DMS79 (cell line): ENCODE measurements around the gene TMPRSS2.
A peak's percentile ranks its signal among the peaks of the same experiment; 100 is the strongest.
"Not testable (repeated sequence)": the region's sequence is repeated elsewhere in the genome, so short reads cannot be mapped to it uniquely, and the experiment has no call there.

Source experiments
- DNase-seq: peaks from one replicate; lab custom pipeline; 2025; lab: John Stamatoyannopoulos, UW

Gene TMPRSS2

DNA sequence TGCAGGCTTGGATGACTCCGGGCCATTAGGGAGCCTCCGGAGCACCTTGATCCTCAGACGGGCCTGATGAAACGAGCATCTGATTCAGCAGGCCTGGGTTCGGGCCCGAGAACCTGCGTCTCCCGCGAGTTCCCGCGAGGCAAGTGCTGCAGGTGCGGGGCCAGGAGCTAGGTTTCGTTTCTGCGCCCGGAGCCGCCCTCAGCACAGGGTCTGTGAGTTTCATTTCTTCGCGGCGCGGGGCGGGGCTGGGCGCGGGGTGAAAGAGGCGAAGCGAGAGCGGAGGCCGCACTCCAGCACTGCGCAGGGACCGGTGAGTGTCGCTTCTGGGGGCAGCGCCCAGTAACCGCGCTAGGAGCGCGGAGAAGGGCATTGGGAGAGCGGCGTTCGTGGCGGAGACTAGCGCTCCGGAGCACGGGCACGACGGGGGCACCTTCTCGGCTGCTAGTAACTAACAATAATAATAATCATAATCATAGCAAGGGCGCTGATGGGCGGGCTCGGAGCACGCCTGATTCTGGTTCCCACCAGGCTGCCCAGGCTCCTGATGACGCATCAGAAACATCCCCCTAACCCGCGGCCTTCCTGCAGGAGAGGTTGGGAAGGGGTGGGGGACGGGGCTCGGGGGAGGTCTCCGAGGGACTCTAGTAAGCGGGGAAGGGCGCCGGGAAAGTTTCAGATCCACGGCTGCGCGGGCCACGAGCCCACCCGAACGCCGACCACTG is 81.8 kb downstream of the TMPRSS2 start, which contains the start of gene MX1:
Gene MX1, plus strand, starts transcription at position 286 of the 722 bp plus-strand sequence. CDS start 5,832 bp downstream, outside the sequence.
- peak; percentile 38 for DNase-seq

DNA sequence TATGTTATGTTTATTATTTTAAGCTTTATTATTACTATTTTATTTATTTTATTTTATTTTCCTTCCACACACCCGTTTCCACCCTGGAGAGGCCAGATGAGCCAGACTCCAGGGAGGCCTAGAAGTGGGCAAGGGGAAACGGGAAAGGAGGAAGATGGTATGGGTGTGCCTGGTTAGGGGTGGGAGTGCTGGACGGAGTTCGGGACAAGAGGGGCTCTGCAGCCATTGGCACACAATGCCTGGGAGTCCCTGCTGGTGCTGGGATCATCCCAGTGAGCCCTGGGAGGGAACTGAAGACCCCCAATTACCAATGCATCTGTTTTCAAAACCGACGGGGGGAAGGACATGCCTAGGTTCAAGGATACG is 82.4 kb downstream of the TMPRSS2 start:
- DNase-seq, result no peak

DNA sequence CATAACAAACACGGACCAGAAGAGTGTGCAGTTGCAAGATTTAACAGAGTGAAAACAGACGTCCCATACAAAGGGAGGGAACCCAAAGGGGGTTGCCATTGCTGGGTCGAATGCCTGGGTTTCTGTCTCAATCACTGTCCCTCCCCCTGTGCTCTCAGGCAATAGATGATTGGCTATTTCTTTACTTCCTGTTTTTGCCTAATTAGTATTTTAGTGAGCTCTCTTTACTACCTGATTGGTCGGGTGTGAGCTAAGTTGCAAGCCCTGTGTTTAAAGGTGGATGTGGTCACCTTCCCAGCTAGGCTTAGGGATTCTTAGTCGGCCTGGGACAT is 84.7 kb downstream of the TMPRSS2 start:
- not testable (repeated sequence) for DNase-seq

DNA sequence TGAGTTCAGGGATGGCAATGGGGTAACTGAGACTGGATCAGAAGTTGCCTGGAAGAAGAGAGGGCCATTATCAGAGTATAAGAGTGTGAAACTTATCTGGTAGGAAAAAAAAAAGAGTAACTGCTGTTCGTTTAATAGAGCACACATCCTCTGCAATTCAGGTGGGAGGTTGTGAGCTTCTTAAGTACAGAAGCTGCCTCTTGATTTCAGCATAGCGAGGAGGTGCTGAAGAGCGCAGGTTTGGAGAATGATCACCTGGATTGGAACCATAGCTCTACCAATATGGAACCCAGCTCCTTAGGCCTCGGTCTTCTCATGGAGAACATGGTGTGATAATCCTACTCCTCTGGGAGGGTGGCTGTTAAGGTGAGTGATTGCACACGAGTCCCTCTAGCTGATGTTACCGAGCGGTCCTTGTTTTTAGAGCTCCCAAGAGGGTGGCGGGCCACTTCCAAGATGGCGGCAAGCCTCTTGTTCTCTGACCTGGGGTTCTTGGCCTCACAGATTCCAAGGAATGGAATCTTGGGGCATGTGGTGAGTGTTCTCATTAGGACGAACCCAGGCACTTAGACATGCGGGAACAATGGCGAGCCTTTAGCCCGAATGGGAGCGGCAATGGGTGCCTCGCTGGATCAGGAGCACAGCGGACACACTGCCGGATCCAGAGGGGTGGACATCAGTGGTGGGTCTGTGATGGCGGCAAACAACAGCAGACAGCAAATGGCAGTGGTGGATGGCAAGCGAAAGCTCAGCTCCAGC is 85.2 kb downstream of the TMPRSS2 start:
- no peak for DNase-seq

DNA sequence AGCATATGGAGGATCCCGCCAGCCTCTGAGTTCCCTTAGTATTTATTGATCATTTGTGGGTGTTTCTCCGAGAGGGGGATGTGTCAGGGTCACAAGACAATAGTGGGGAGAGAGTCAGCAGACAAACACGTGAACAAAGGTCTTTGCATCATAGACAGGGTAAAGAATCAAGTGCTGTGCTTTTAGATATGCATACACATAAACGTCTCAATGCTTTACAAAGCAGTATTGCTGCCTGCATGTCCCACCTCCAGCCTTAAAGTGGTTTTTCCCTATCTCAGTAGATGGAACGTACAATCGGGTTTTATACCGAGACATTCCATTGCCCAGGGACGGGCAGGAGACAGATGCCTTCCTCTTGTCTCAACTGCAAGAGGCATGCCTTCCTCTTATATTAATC is 87.0 kb downstream of the TMPRSS2 start:
- DNase-seq, result not testable (repeated sequence)

DNA sequence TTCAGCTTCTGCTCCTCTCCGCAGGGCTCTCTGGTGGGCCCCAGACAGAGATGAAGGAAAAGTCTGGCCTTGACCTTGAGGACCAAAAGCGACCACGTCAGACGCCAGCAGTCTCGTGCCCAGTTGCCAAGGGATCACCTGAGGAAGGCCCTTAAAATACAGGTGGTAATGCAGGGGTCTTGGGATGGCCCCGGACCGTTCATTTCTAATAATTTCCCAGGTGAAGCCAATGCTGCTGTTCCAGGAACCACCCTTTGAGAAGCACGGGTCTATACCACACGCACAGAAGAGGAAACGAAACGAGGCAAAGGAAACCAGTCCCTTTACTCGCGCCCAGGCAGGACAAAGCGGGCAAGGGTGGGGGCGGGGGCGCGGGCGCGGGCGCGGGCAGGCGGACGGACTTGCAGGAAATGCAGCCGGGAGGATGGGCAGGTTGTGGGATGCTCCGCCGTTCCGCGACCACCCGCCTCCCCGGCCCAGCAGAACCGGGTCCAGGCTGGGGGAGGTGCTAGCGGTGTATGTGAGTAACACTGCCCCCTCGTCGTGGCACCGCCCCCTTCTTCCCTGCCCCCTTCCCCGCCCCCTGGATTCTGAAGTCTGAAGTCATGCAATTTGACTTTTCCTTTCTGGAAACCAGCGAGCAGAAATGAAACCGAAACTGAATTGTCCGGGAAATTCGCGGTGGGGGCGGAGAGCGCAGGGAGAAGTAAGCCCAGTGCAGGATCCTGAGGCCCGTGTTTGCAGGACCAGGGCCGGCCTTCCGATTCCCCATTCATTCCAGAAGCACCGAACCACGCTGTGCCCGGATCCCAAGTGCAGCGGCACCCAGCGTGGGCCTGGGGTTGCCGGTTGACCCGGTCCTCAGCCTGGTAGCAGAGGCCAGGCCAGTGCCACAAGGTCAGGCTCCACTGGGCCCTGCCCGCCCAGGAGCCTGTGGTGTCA is 87.8 kb downstream of the TMPRSS2 start:
- peak; percentile 79 for DNase-seq

DNA sequence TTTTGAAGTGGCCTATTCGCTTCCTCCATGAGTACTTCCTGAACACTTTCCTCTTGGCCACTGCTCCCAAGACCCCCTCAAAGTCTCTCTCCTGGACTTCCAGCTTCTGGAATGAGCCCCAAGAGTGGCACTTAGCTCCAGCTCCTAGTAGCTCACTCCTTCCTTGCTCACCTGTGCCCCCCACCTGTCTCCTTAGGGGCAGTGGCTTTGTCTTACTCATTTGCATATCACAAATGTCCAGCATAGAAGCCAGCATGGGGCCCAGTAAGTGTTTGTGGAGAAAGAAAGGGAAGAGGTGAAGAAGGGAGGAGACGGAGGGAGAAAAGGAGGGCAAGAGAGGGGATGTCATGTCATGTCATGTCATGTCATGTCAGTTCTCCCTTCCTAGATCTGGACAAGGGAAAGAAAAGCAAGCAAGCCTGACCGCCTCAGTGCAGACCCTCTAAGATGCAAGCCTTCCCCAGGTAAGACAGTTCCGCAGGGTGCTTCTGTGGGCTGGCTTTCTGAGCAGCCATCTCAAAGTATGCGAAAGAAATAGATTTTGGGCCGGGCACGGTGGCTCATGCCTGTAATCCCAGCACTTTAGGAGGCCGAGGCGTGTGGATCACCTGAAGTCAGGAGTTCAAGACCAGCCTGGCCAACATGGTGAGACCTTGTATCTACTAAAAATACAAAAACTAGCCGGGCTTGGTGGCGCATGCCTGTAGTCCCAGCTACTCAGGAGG is 88.8 kb downstream of the TMPRSS2 start:
- DNase-seq, result no peak

DNA sequence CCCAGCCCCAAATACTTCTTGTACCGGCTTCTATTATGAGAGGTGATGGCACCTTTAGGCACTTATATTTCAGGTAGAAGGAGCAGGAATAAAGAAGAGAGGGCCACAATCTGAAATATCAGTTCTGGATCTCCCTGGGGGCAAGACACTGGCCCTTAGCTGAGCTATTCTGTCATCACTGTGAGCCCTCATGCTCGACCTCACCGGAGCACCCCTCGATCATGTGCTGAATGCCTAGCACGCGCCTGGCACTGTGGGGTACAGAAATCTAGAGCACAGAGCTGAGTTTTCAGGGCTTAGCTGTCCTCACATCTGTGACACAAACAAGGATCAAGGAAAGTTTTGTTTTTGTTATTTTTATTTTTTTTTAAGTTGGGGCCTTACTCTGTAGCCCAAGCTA is 89.6 kb downstream of the TMPRSS2 start:
- DNase-seq, result no peak

DNA sequence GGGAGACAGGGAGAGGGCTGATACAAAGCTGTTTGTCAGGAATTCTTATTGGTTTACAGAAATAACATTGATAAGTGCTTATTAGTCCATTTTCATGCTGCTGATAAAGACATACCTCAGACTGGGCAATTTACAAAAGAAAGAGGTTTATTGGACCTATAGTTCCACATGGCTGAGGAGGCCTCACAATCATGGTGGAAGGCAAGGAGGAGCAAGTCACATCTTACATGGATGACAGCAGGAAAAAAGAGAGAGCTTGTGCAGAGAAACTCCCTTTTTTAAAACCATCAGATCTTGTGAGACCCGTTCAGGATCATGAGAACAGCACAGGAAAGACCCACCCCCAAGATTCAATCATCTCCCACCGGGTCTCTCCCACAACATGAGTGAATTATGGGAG is 90.5 kb downstream of the TMPRSS2 start:
- not testable (repeated sequence) for DNase-seq
